Tibial artery (tissue), 4 donors: Measurements from ENCODE around the gene SHISA3.

ENCODE experiments used
- DNase-seq, 2 donors: peaks; one replicate each; pipeline ENCODE4 v3.0.0-alpha.2; 2019
- H3K27ac ChIP-seq, 2 donors: fragments of 200-600 bp; sonication (generic) in 1 of 2; 1 replicate in 1 of 2; 2 replicates in 1 of 2; pipeline ENCODE4 v1.5.1; 2018 to 2019; ENCODE audit warnings: mild to moderate bottlenecking in 1 of 2
- H3K27me3 ChIP-seq, 2 donors: fragments of 200-600 bp; sonication (generic) in 1 of 2; one replicate each; pipeline versions ENCODE4 v1.5.1 to v1.6.0; 2016 to 2019
- H3K36me3 ChIP-seq, 3 donors: fragments of 200-600 bp; sonication (generic) in 2 of 3; one replicate each; pipeline ENCODE4 v1.5.1; 2016 to 2019; ENCODE audit warnings: mild to moderate bottlenecking in 2 of 3
- H3K4me1 ChIP-seq, 4 donors: fragments of 200-600 bp; sonication (generic) in 2 of 4; 1 replicate in 3 of 4; 2 replicates in 1 of 4; pipeline ENCODE4 v1.5.1; 2016 to 2019
- H3K4me3 ChIP-seq, 2 donors: fragments of 200-600 bp; sonication (generic) in 1 of 2; 1 replicate in 1 of 2; 2 replicates in 1 of 2; pipeline ENCODE4 v1.5.1; 2018 to 2019; ENCODE audit warnings: mild to moderate bottlenecking in 2 of 2
- H3K9me3 ChIP-seq, 3 donors: fragments of 200-600 bp; sonication (generic) in 1 of 3; one replicate each; pipeline ENCODE4 v1.5.1; 2016 to 2019
- CTCF ChIP-seq, 2 experiments: fragments of 200-600 bp in 1 of 2; fragments of 450-650 bp in 1 of 2; IDR thresholded peaks; one replicate each; pipeline ENCODE4 v1.5.1; 2017 to 2019; ENCODE audit warnings: antibody characterized with exemption in 2 of 2, mild to moderate bottlenecking in 1 of 2, moderate library complexity in 1 of 2
- intact Hi-C: fragments of 100-400 bp; cut with DNase I; formaldehyde crosslinking; loops from one replicate; pipeline ENCODE4 v1.15.0; 2023; ENCODE audit warnings: low total_unique reads

The SHISA3 gene

DNA sequence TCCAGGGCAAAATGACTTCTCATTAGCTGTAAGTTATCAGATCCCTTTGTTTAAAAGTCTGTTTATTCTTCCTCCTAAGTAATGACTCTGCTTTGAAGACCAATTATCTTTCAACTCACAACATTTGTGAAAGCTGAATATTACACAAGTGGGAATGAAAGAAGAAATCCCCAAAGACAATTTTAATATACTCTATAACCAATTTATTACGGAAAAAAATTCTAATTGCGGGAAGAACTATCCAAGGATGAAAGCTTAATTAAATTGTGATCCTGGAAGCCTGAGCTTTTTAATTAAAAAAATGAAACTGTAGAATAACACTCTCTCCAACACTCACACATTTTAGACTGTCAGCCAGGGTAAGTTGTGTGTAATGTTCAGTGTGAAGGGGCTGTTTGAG, 15.6 kb upstream of the SHISA3 start:
- H3K4me1 ChIP-seq = no peaks in the 10 kb centered on the region
- intact Hi-C loops = no loop called here
- no peak for TF ChIP-seq CTCF (IDR thresholded peaks at IDR 0.05)
- H3K27me3 ChIP-seq = no peaks in the 10 kb centered on the region
- DNase-seq = no peak
- no peak overlapping the region for H3K4me3 ChIP-seq
- H3K9me3 ChIP-seq = no peaks in the 10 kb centered on the region
- H3K27ac ChIP-seq = no peak overlapping the region
- H3K36me3 ChIP-seq = no peaks in the 10 kb centered on the region

GRCh38 chr4:42385516-42385915, 11.8 kb upstream of the SHISA3 start:
- Histone ChIP-seq H3K27ac (no peak overlapping the region), H3K9me3 (no peaks in the 10 kb centered on the region), H3K4me3 (no peak overlapping the region), H3K27me3 (no peaks in the 10 kb centered on the region), H3K36me3 (no peaks in the 10 kb centered on the region), H3K4me1 (no peaks in the 10 kb centered on the region)
- no peak for DNase-seq
- TF ChIP-seq CTCF (IDR thresholded peaks at IDR 0.05) = no peak
- intact Hi-C loops = no loop called here

- no peaks in the 10 kb centered on the region for H3K27me3 ChIP-seq
- intact Hi-C loops = no loop called here
- H3K4me1 ChIP-seq = no peaks in the 10 kb centered on the region
- TF ChIP-seq CTCF (IDR thresholded peaks at IDR 0.05) = no peak
- H3K27ac ChIP-seq = no peak overlapping the region
- no peak for DNase-seq
- no peaks in the 10 kb centered on the region for H3K36me3 ChIP-seq
- no peaks in the 10 kb centered on the region for H3K9me3 ChIP-seq
- H3K4me3 ChIP-seq = no peak overlapping the region
These were observed 6.5 kb upstream of the SHISA3 start for GRCh38 chr4:42390622-42391354.

GRCh38 chr4:42391355-42391664, 6.0 kb upstream of the SHISA3 start:
- DNase-seq = no peak
- intact Hi-C loops = no loop called here
- no peak overlapping the region for H3K27ac ChIP-seq

DNA sequence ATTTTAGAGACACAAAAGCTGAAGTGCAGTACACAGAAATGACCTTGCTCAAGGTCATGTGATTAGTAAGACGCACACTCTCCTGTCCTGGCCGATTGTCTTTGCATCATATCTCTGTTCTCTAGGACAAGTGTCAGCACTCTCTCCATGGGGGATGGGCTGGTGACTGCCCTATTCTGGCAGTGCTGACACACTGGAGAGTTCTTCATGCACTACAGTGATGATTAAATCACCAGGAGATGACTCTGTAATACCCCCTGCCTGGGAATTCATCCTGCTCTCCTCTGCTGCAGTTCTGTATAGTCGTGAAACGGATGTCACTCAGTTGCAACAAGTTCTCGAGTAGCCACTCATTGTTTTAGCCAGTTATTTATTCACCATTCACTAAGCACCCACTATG, 5.3 kb upstream of the SHISA3 start:
- Histone ChIP-seq H3K36me3 (no peaks in the 10 kb centered on the region), H3K27me3 (peaks cover 0 to 8% of the 10 kb centered on the region in 2 donors), H3K4me1 (peaks cover 0 to 5% (median 3%) of the 10 kb centered on the region in 4 donors), H3K27ac (no peak overlapping the region), H3K9me3 (no peaks in the 10 kb centered on the region), H3K4me3 (no peak overlapping the region)
- intact Hi-C loops = no loop called here
- DNase-seq = no peak
- no peak for TF ChIP-seq CTCF (IDR thresholded peaks at IDR 0.05)

More at GRCh38 chr4:42391355-42391664, 6.0 kb upstream of the SHISA3 start:
- H3K4me1 ChIP-seq = no peaks in the 10 kb centered on the region
- peaks cover 0 to 1% of the 10 kb centered on the region in 2 donors for H3K27me3 ChIP-seq
- no peaks in the 10 kb centered on the region for H3K9me3 ChIP-seq
- no peak for TF ChIP-seq CTCF (IDR thresholded peaks at IDR 0.05)
- H3K36me3 ChIP-seq = no peaks in the 10 kb centered on the region
- H3K4me3 ChIP-seq = no peak overlapping the region

GRCh38 chr4:42392436-42392835, 4.9 kb upstream of the SHISA3 start:
- Histone ChIP-seq H3K27ac (no peak overlapping the region), H3K4me1 (peaks cover 0 to 8% (median 7%) of the 10 kb centered on the region in 4 donors), H3K9me3 (no peaks in the 10 kb centered on the region), H3K36me3 (no peaks in the 10 kb centered on the region), H3K4me3 (no peak overlapping the region), H3K27me3 (peaks cover 0 to 13% of the 10 kb centered on the region in 2 donors)
- no peak for TF ChIP-seq CTCF (IDR thresholded peaks at IDR 0.05)
- no peak for DNase-seq
- intact Hi-C loops = no loop called here
